HepG2 (cell line): ENCODE measurements around the gene RAD9A. TPM values are rescaled to one million over a fixed set of nuclear protein-coding genes. Genes with fewer than 3 reads are reported as not detected.
A peak's percentile ranks its signal among the peaks of the same experiment; 100 is the strongest.

Source experiments
- ATAC-seq: fragments of 200-7000 bp; cut with Tn5 transposase; 3 replicates; pipeline ENCODE4 v1.9.1; 2020; ENCODE audit warnings: mild to moderate bottlenecking, moderate library complexity
- BruUV-seq: library from RNA; stranded (reverse); fragments of 400-500 nt; replicated peaks from 2 replicates; lab custom pipeline; 2021; lab: Mats Ljungman, UMichigan
- CTCF ChIA-PET: fragments of 300-600 bp; formaldehyde crosslinking; extraction: SDS; loops from one replicate; lab custom pipeline; 2021; ENCODE audit warnings: low total read pairs, inconsistent platforms, low intra/inter-chr PET ratio; lab: Yijun Ruan, JAX
- POLR2A ChIA-PET: fragments of 350-600 bp; sonication (Branson Sonifier 250); formaldehyde crosslinking; loops from one replicate; lab custom pipeline; 2020; ENCODE audit warnings: antibody characterized with exemption, inconsistent platforms; lab: Yijun Ruan, JAX
- DNase-seq: peaks from one replicate; pipeline ENCODE4 v3.0.0-alpha.2; 2015; ENCODE audit warnings: low spot score
- FAIRE-seq: peaks from 3 replicates; lab custom pipeline; 2011; peaks lifted over from hg19 to GRCh38; lab: Jason Lieb, UNC
- H2AFZ ChIP-seq: one replicate; pipeline ENCODE4 v1.6.1; 2011; ENCODE audit warnings: low read length, inconsistent platforms
- H3K27ac ChIP-seq: fragments of 300-600 bp; 3 replicates; pipeline ENCODE4 v1.8.0; 2011; ENCODE audit warnings: mixed run types, mild to moderate bottlenecking, mixed read lengths, low read length, inconsistent platforms; ENCODE audit not compliant: insufficient read depth; ENCODE audit errors: extremely low read length
- H3K27me3 ChIP-seq, 2 experiments: fragments of 200-600 bp in 1 of 2; 2 replicates in 1 of 2; 3 replicates in 1 of 2; pipeline versions ENCODE4 v1.6.0 to v1.8.0; 2011; ENCODE audit warnings: low read length in 2 of 2, mild to moderate bottlenecking in 2 of 2, moderate library complexity in 2 of 2, inconsistent platforms in 1 of 2; ENCODE audit not compliant: insufficient read depth in 2 of 2, control insufficient read depth in 1 of 2
- H3K36me3 ChIP-seq, 2 experiments: fragments of 200-600 bp in 1 of 2; replicated peaks in 1 of 2; 2 replicates in 1 of 2; 3 replicates in 1 of 2; pipeline versions ENCODE4 v1.5.1 to v1.8.0; 2011; ENCODE audit warnings: low read length in 2 of 2, inconsistent platforms in 1 of 2; ENCODE audit not compliant: insufficient read depth in 2 of 2, control insufficient read depth in 1 of 2
- H3K4me1 ChIP-seq: 2 replicates; pipeline ENCODE4 v1.5.1; 2012; ENCODE audit warnings: low read length, inconsistent platforms; ENCODE audit not compliant: insufficient read depth
- H3K4me2 ChIP-seq: 2 replicates; pipeline ENCODE4 v1.6.0; 2011; ENCODE audit warnings: low read depth, low read length, inconsistent platforms
- H3K4me3 ChIP-seq, 3 experiments: fragments of 200-600 bp in 1 of 3; sonication (generic), shearing (Covaris generic) in 1 of 3; replicated peaks in 1 of 3; 2 replicates each; pipeline ENCODE4 v1.5.1; 2011 to 2016; ENCODE audit warnings: low read length in 3 of 3, inconsistent platforms in 2 of 3, low read depth in 2 of 3, mild to moderate bottlenecking in 2 of 3, control low read depth in 1 of 3, mixed read lengths in 1 of 3; ENCODE audit not compliant: insufficient read depth in 1 of 3
- H3K79me2 ChIP-seq: one replicate; pipeline ENCODE4 v1.6.1; 2011; ENCODE audit warnings: low read length, inconsistent platforms; ENCODE audit not compliant: insufficient read depth
- H3K9ac ChIP-seq: 2 replicates; pipeline ENCODE4 v1.6.0; 2011; ENCODE audit warnings: mild to moderate bottlenecking, low read depth, low read length, inconsistent platforms; ENCODE audit not compliant: insufficient read depth
- H3K9me3 ChIP-seq: 2 replicates; pipeline ENCODE4 v1.5.1; 2012; ENCODE audit warnings: mild to moderate bottlenecking, low read length
- H4K20me1 ChIP-seq: 2 replicates; pipeline ENCODE4 v1.6.0; 2011; ENCODE audit warnings: inconsistent platforms, mild to moderate bottlenecking, low read length, moderate library complexity; ENCODE audit not compliant: insufficient read depth
- CREM ChIP-seq, 2 experiments: sonication (generic) in 1 of 2; formaldehyde crosslinking in 1 of 2; IDR thresholded peaks; 2 replicates each; pipeline versions ENCODE4 v1.4.0 to v1.6.1; 2016 to 2020; ENCODE audit warnings: antibody characterized with exemption in 1 of 2, mild to moderate bottlenecking in 1 of 2, missing genetic modification reagents in 1 of 2
- DMAP1 ChIP-seq: IDR thresholded peaks from 2 replicates; pipeline ENCODE4 v1.6.1; 2016
- HIC2 ChIP-seq: sonication (generic); formaldehyde crosslinking; IDR thresholded peaks from 2 replicates; pipeline ENCODE4 v1.9.0; 2022; ENCODE audit warnings: low read depth, missing genetic modification reagents
- JUN ChIP-seq: sonication (generic); formaldehyde crosslinking; IDR thresholded peaks from 2 replicates; pipeline ENCODE4 v1.4.0; 2020; ENCODE audit warnings: mild to moderate bottlenecking, missing genetic modification reagents
- NR2F6 ChIP-seq, 2 experiments: IDR thresholded peaks; 2 replicates each; pipeline ENCODE4 v1.6.1; 2016; ENCODE audit warnings: antibody characterized with exemption in 1 of 2, mild to moderate bottlenecking in 1 of 2
- PAXIP1 ChIP-seq: sonication (generic); formaldehyde crosslinking; conservative IDR thresholded peaks from 2 replicates; pipeline ENCODE4 v1.4.0; 2020; ENCODE audit warnings: mild to moderate bottlenecking, missing genetic modification reagents, moderate library complexity
- SPEN ChIP-seq: sonication (generic); formaldehyde crosslinking; IDR thresholded peaks from 2 replicates; pipeline ENCODE4 v1.5.1; 2020; ENCODE audit warnings: low read depth, mild to moderate bottlenecking, missing genetic modification reagents
- SRSF9 ChIP-seq: fragments of 200-400 bp; formaldehyde crosslinking; IDR thresholded peaks from 2 replicates; pipeline ENCODE4 v1.6.1; 2018; ENCODE audit warnings: borderline replicate concordance, mild to moderate bottlenecking, low read depth, low read length; ENCODE audit not compliant: insufficient read depth, poor library complexity, severe bottlenecking
- THAP7 ChIP-seq: sonication (generic); formaldehyde crosslinking; IDR thresholded peaks from 2 replicates; pipeline ENCODE4 v1.8.1; 2023; ENCODE audit warnings: mild to moderate bottlenecking, missing genetic modification reagents
- TRIM22 ChIP-seq: fragments of 450-650 bp; IDR thresholded peaks from 2 replicates; pipeline ENCODE4 v1.6.1; 2017
- XRCC5 ChIP-seq: fragments of 200-400 bp; formaldehyde crosslinking; optimal IDR thresholded peaks from 2 replicates; pipeline ENCODE3; 2017; ENCODE audit warnings: mild to moderate bottlenecking, low read length
- ZNF121 ChIP-seq: sonication (generic); formaldehyde crosslinking; IDR thresholded peaks from 2 replicates; pipeline ENCODE4 v1.5.0; 2020; ENCODE audit warnings: mild to moderate bottlenecking, missing genetic modification reagents
- ZNF790 ChIP-seq: sonication (generic); formaldehyde crosslinking; IDR thresholded peaks from 2 replicates; pipeline ENCODE4 v1.8.0; 2022; ENCODE audit warnings: missing genetic modification reagents, mild to moderate bottlenecking, borderline replicate concordance
- WGBS: methylation state at CpG from one replicate; pipeline ENCODE4 v1.1.6; 2017; ENCODE audit warnings: low lambda C conversion rate; 5-methylcytosine and 5-hydroxymethylcytosine counted together
- in situ Hi-C: cut with HindIII; loops from 2 replicates; pipeline ENCODE4 v1.10.0; 2017; ENCODE audit warnings: low pct_unique_long_range_greater_than_20kb; ENCODE audit not compliant: extremely low pct_ligation_motif_present
- intact Hi-C: fragments of 100-400 bp; cut with micrococcal nuclease; formaldehyde crosslinking; loops from one replicate; pipeline ENCODE4 v1.10.0; 2022; ENCODE audit not compliant: unreplicated experiment
- polyA plus RNA-seq, 8 experiments: library from polyadenylated mRNA; depleted of rRNA in 3 of 8; stranded (reverse) in 7 of 8; unstranded in 1 of 8; fragments of >200 nt; fragmentation: Illumina TruSeq in 4 of 8; extraction: Trizol in 4 of 8; gene quantifications; 2 replicates each; pipeline versions ENCODE4 v1.2.1 to v1.2.3, GENCODE V29; 2011 to 2016; ENCODE audit warnings: low read depth in 4 of 8, missing spikeins in 1 of 8, mixed read lengths in 1 of 8; ENCODE audit not compliant: insufficient read depth in 1 of 8
- total RNA-seq, 5 experiments: library from RNA; depleted of rRNA; stranded (reverse); fragments of >200 nt; fragmentation: Illumina TruSeq; extraction: Trizol; gene quantifications; 2 replicates each; pipeline ENCODE4 v1.2.3, GENCODE V29; 2016; ENCODE audit warnings: low read depth in 1 of 5

Gene RAD9A
- total and polyA plus RNA-seq, 2 of the 13 experiments (the other 11 are each of a cell fraction or from before 2014, with no cell fraction given) = 10.1 to 15.7 TPM

- 0% methylated on average over 7 of the region's 8 CpGs for WGBS
- H3K4me1 ChIP-seq = peaks cover 46% of the 10 kb centered on the region
- intact Hi-C loops (no loop called here), in situ Hi-C loops (loop anchor here (5.0 kb wide), 1 partner anchor 33 kb away; no protein-coding TSS in a partner anchor)
- H3K4me3 ChIP-seq = peak overlapping the region; percentile 68 to 90 (median 71)
- CTCF ChIA-PET = interaction anchor here (1.7 to 4.1 kb wide), 2 partner anchors 28 kb away, joined by 6 to 45 read pairs; no protein-coding TSS in a partner anchor
- peak overlapping the region; percentile 96 for H3K4me2 ChIP-seq
- H3K9me3 ChIP-seq = no peaks in the 10 kb centered on the region
- no peaks in the 10 kb centered on the region for H3K27me3 ChIP-seq
- POLR2A ChIA-PET = interaction anchor here (0.6 to 9.7 kb wide), 24 partner anchors 8 to 299 kb away, joined by 3 to 365 read pairs (median 6); partner anchors contain the start of genes AIP, ANKRD13D, CLCF1 and NUDT8
- no peaks in the 10 kb centered on the region for H4K20me1 ChIP-seq
- H3K36me3 ChIP-seq = no peaks in the 10 kb centered on the region
- FAIRE-seq = peak; percentile 97
- H3K79me2 ChIP-seq = no peaks in the 10 kb centered on the region
- H2AFZ ChIP-seq = no peak overlapping the region
- TSS peak; percentile 95 for BruUV-seq
- H3K9ac ChIP-seq = peak overlapping the region; percentile 72
- peak; percentile 97 for DNase-seq
- peak; percentile 79 for ATAC-seq
- peak overlapping the region; percentile 79 for H3K27ac ChIP-seq
- TF ChIP-seq NR2F6 (IDR thresholded peaks at IDR 0.05) (peak; percentile 80), NR2F6 (CRISPR knock-in tag; IDR thresholded peaks at IDR 0.05) (peak; percentile 94), PAXIP1 (peak; percentile 89), CREM (IDR thresholded peaks at IDR 0.05) (peak; percentile 51; the same call in 1 of the 2 replicates), CREM (CRISPR knock-in tag; IDR thresholded peaks at IDR 0.05) (no peak), ZNF790 (CRISPR knock-in tag) (no peak), DMAP1 (peak; percentile 71; the same call in 1 of the 2 replicates), XRCC5 (peak; percentile 78), THAP7 (CRISPR knock-in tag) (peak; percentile 69; the same call in 1 of the 2 replicates), TRIM22 (no peak), SRSF9 (no peak), ZNF121 (CRISPR knock-in tag) (peak; percentile 52; the same call in 1 of the 2 replicates), JUN (CRISPR knock-in tag) (peak; percentile 91; the same call in 1 of the 2 replicates), HIC2 (CRISPR knock-in tag) (peak; percentile 70; the same call in 1 of the 2 replicates), SPEN (peak; percentile 82)
These were observed 37.4 kb upstream of the RAD9A start for GRCh38 chr11:67354075-67355022.
